Colonic mucosa (tissue), 4 donors: ENCODE data around the gene CA4. TPM values are rescaled to one million over a fixed set of nuclear protein-coding genes. Genes with fewer than 3 reads are reported as not detected.
"Not testable (repeated sequence)": the region's sequence is repeated elsewhere in the genome, so short reads cannot be mapped to it uniquely, and the experiment has no call there.

Experiments used
- DNase-seq: peaks from one replicate; pipeline ENCODE4 v3.0.0-alpha.2; 2020
- H3K27ac ChIP-seq: fragments of 200-600 bp; one replicate; pipeline ENCODE4 v1.8.0; 2021
- H3K27me3 ChIP-seq: fragments of 200-600 bp; one replicate; pipeline ENCODE4 v1.8.0; 2021
- H3K36me3 ChIP-seq: fragments of 200-600 bp; one replicate; pipeline ENCODE4 v1.8.0; 2021
- H3K4me1 ChIP-seq: fragments of 200-600 bp; one replicate; pipeline ENCODE4 v1.8.0; 2021; ENCODE audit warnings: mild to moderate bottlenecking
- H3K4me3 ChIP-seq: fragments of 200-600 bp; one replicate; pipeline ENCODE4 v1.8.0; 2021
- H3K9ac ChIP-seq, 2 donors: one replicate each; pipeline ENCODE4 v1.7.0; 2013; ENCODE audit warnings: control low read depth in 2 of 2, low read depth in 2 of 2, low read length in 2 of 2
- H3K9me3 ChIP-seq: fragments of 200-600 bp; one replicate; pipeline ENCODE4 v1.8.0; 2021
- CTCF ChIP-seq: fragments of 200-600 bp; IDR thresholded peaks from one replicate; pipeline ENCODE4 v1.8.0; 2022; ENCODE audit warnings: antibody characterized with exemption, mild to moderate bottlenecking
- intact Hi-C: fragments of 100-400 bp; cut with DNase I; formaldehyde crosslinking; loops from one replicate; pipeline ENCODE4 v1.14.1; 2022
- total RNA-seq, 2 donors: library from RNA; stranded (reverse); fragmentation: NEBNext Ultra II Directional in 1 of 2; extraction: Animal tissue kit (Norgen Biotek cat#: 25700) in 1 of 2; gene quantifications; one replicate each; pipeline ENCODE4 v1.2.1, GENCODE V29; 2021
- donor health status: healthy.
- donor health status: DM: no; HTN: no; CAD: no.
- donor health status: DM: no; HTN: no; CAD: no.

Gene CA4
- total RNA-seq, 2 donors from 2014 or later: 111 to 397 TPM

- no peak for TF ChIP-seq CTCF
- intact Hi-C loops: loop anchor here (10.0 kb wide), 1 partner anchor 327 kb away; no protein-coding TSS in a partner anchor
- H3K4me3 ChIP-seq: no peak overlapping the region
- no peak for DNase-seq
- H3K27me3 ChIP-seq: no peaks in the 10 kb centered on the region
- no peaks in the 10 kb centered on the region for H3K36me3 ChIP-seq
- H3K9ac ChIP-seq: no peak overlapping the region
- no peaks in the 10 kb centered on the region for H3K4me1 ChIP-seq
- no peaks in the 10 kb centered on the region for H3K9me3 ChIP-seq
- H3K27ac ChIP-seq: no peak overlapping the region
These were observed 42.1 kb upstream of the CA4 start for GRCh38 chr17:60107526-60108257.

- not testable (repeated sequence) for H3K27ac ChIP-seq, H3K9ac ChIP-seq, H3K4me3 ChIP-seq, H3K4me1 ChIP-seq, H3K27me3 ChIP-seq, H3K36me3 ChIP-seq, DNase-seq, H3K9me3 ChIP-seq
- intact Hi-C loops: loop anchor here (10.0 kb wide), 1 partner anchor 326 kb away; no protein-coding TSS in a partner anchor
These were observed 41.5 kb upstream of the CA4 start for GRCh38 chr17:60108309-60108708.

GRCh38 chr17:60108712-60109111 lies 41.1 kb upstream of the CA4 start:
- no peak for TF ChIP-seq CTCF

GRCh38 chr17:60109161-60109560 lies 40.6 kb upstream of the CA4 start:
- H3K27me3 ChIP-seq: no peaks in the 10 kb centered on the region
- no peak for TF ChIP-seq CTCF
- H3K9me3 ChIP-seq: no peaks in the 10 kb centered on the region
- intact Hi-C loops: loop anchor here (10.0 kb wide), 1 partner anchor 326 kb away; no protein-coding TSS in a partner anchor
- no peak overlapping the region for H3K4me3 ChIP-seq
- no peaks in the 10 kb centered on the region for H3K4me1 ChIP-seq
- H3K27ac ChIP-seq: no peak overlapping the region
- no peak overlapping the region for H3K9ac ChIP-seq
- H3K36me3 ChIP-seq: no peaks in the 10 kb centered on the region
- DNase-seq: no peak

More at GRCh38 chr17:60108712-60109111, 41.1 kb upstream of the CA4 start:
- intact Hi-C loops: loop anchor here (10.0 kb wide), 1 partner anchor 326 kb away; no protein-coding TSS in a partner anchor
- Histone ChIP-seq H3K36me3 (no peaks in the 10 kb centered on the region), H3K27me3 (no peaks in the 10 kb centered on the region), H3K9ac (no peak overlapping the region), H3K4me3 (no peak overlapping the region), H3K4me1 (no peaks in the 10 kb centered on the region), H3K27ac (no peak overlapping the region), H3K9me3 (no peaks in the 10 kb centered on the region)
- no peak for DNase-seq

GRCh38 chr17:60110586-60110985 lies 39.2 kb upstream of the CA4 start:
- DNase-seq: no peak
- Histone ChIP-seq H3K36me3 (no peaks in the 10 kb centered on the region), H3K27me3 (no peaks in the 10 kb centered on the region), H3K27ac (no peak overlapping the region), H3K4me1 (no peaks in the 10 kb centered on the region), H3K4me3 (no peak overlapping the region), H3K9me3 (no peaks in the 10 kb centered on the region), H3K9ac (no peak overlapping the region)
- TF ChIP-seq CTCF: no peak
- intact Hi-C loops: no loop called here

GRCh38 chr17:60111661-60112060 lies 38.1 kb upstream of the CA4 start:
- H3K36me3 ChIP-seq, H3K27ac ChIP-seq, DNase-seq, H3K9ac ChIP-seq, H3K9me3 ChIP-seq, H3K4me3 ChIP-seq, intact Hi-C loops, H3K27me3 ChIP-seq, H3K4me1 ChIP-seq: not testable (repeated sequence)

GRCh38 chr17:60115364-60115763 lies 34.4 kb upstream of the CA4 start:
- H3K9me3 ChIP-seq, H3K36me3 ChIP-seq, H3K4me1 ChIP-seq, H3K27me3 ChIP-seq, DNase-seq, H3K27ac ChIP-seq, intact Hi-C loops, H3K9ac ChIP-seq, H3K4me3 ChIP-seq: not testable (repeated sequence)

- DNase-seq, H3K27ac ChIP-seq, H3K4me1 ChIP-seq, H3K9ac ChIP-seq, H3K9me3 ChIP-seq, H3K36me3 ChIP-seq, H3K4me3 ChIP-seq, intact Hi-C loops, H3K27me3 ChIP-seq: not testable (repeated sequence)
These were observed 33.6 kb upstream of the CA4 start for GRCh38 chr17:60116196-60116595.

GRCh38 chr17:60119162-60119561 lies 30.6 kb upstream of the CA4 start:
- DNase-seq: not testable (repeated sequence)

More at GRCh38 chr17:60119162-60119561, 30.6 kb upstream of the CA4 start:
- H3K9me3 ChIP-seq, intact Hi-C loops, H3K27me3 ChIP-seq, H3K4me1 ChIP-seq, H3K27ac ChIP-seq, H3K9ac ChIP-seq, H3K4me3 ChIP-seq, H3K36me3 ChIP-seq: not testable (repeated sequence)
